Measurements from ENCODE around the gene FAT1. TPM values are rescaled to one million over a fixed set of nuclear protein-coding genes. Genes with fewer than 3 reads are reported as not detected.

Gene FAT1
- total and polyA plus RNA-seq, 2 donors (not counting 3 experiments of a cell fraction or from before 2014, with no cell fraction given): 9.2 to 9.8 TPM

DNA sequence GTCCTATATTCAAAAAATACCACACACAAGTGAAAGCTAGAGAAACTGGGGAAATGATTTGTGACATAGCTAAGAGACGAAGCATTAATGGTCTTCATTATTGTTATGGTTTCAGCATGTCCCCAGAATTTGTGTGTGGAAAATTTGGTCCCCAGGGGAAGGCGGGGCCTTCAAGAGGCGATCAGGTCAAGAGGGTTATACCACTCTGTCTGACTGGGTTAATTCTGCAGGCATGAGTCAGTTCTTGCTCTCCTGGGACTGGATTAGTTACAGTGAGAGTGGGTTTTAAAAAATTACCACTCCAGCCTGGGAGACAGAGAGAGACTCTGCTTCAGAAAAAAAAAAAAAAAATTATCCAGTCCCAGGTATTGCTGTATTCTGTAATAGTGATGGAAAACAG is 166.2 kb downstream of the FAT1 start:
- Histone ChIP-seq H3K4me1 (ENCODE audit: control insufficient read depth, extremely low read depth, insufficient read depth, low read length) (no peaks in the 10 kb centered on the region), H3K79me2 (ENCODE audit: control insufficient read depth, insufficient read depth, low read length) (no peaks in the 10 kb centered on the region), H3K36me3 (ENCODE audit: control insufficient read depth in 2 of 2, extremely low read depth in 1 of 2, insufficient read depth in 2 of 2, low read length in 2 of 2) (no peaks in the 10 kb centered on the region), H3K9ac (replicated peaks; ENCODE audit: extremely low read depth, insufficient read depth, low read length) (no peak overlapping the region), H3K4me2 (ENCODE audit: insufficient read depth, low read length) (no peak overlapping the region), H3K9me3 (replicated peaks; ENCODE audit: control insufficient read depth, insufficient read depth, low read length) (no peaks in the 10 kb centered on the region), H3K27me3 (ENCODE audit: control insufficient read depth in 2 of 2, insufficient read depth in 2 of 2, low read length in 2 of 2) (no peaks in the 10 kb centered on the region), H3K4me3 (replicated peaks in 1 of 3; ENCODE audit: insufficient read depth in 1 of 3, low read depth in 1 of 3, low read length in 3 of 3) (no peak overlapping the region), H3K9me1 (replicated peaks; ENCODE audit: control insufficient read depth, extremely low read depth, insufficient read depth, low read length) (no peaks in the 10 kb centered on the region), H4K20me1 (replicated peaks; ENCODE audit: control insufficient read depth, extremely low read depth, insufficient read depth, low read length) (no peaks in the 10 kb centered on the region), H2AFZ (ENCODE audit: low read depth, low read length) (no peak overlapping the region), H3K27ac (ENCODE audit: insufficient read depth, low read depth, low read length) (no peak overlapping the region)
- CTCF ChIA-PET: no interaction called here
- dilution Hi-C loops (cut with MboI; ENCODE audit: extremely low pct_ligation_motif_present, low sequenced_read_pairs): no loop called here
- intact Hi-C loops (cut with micrococcal nuclease): no loop called here
- TF ChIP-seq FOS (IDR thresholded peaks at IDR 0.05; ENCODE audit: borderline replicate concordance, insufficient read depth, low read length) (no peak), EZH2 (IDR thresholded peaks at IDR 0.05; ENCODE audit: borderline replicate concordance, low read depth, low read length, severe bottlenecking) (no peak), POLR2A (IDR thresholded peaks at IDR 0.05; ENCODE audit: low read depth, low read length) (no peak), JUN (IDR thresholded peaks at IDR 0.05; ENCODE audit: borderline replicate concordance, insufficient read depth, insufficient read length, low read depth) (no peak), MYC (IDR thresholded peaks at IDR 0.05; ENCODE audit: low read depth, low read length) (no peak), GATA2 (IDR thresholded peaks at IDR 0.05; ENCODE audit: insufficient read depth, insufficient read length, low read depth, low read length) (no peak)
- TF ChIP-seq, protein P1, sequence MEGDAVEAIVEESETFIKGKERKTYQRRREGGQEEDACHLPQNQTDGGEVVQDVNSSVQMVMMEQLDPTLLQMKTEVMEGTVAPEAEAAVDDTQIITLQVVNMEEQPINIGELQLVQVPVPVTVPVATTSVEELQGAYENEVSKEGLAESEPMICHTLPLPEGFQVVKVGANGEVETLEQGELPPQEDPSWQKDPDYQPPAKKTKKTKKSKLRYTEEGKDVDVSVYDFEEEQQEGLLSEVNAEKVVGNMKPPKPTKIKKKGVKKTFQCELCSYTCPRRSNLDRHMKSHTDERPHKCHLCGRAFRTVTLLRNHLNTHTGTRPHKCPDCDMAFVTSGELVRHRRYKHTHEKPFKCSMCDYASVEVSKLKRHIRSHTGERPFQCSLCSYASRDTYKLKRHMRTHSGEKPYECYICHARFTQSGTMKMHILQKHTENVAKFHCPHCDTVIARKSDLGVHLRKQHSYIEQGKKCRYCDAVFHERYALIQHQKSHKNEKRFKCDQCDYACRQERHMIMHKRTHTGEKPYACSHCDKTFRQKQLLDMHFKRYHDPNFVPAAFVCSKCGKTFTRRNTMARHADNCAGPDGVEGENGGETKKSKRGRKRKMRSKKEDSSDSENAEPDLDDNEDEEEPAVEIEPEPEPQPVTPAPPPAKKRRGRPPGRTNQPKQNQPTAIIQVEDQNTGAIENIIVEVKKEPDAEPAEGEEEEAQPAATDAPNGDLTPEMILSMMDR (IDR thresholded peaks at IDR 0.05; ENCODE audit: extremely low read depth in 1 of 2, insufficient read depth in 1 of 2, low read depth in 1 of 2, low read length in 2 of 2): no peak
- POLR2A ChIA-PET: no interaction called here
- no TSS peak for BruUV-seq (replicated peaks)
- no peak for FAIRE-seq
- DNase-seq (ENCODE audit: low read depth, low spot score): no peak

DNA sequence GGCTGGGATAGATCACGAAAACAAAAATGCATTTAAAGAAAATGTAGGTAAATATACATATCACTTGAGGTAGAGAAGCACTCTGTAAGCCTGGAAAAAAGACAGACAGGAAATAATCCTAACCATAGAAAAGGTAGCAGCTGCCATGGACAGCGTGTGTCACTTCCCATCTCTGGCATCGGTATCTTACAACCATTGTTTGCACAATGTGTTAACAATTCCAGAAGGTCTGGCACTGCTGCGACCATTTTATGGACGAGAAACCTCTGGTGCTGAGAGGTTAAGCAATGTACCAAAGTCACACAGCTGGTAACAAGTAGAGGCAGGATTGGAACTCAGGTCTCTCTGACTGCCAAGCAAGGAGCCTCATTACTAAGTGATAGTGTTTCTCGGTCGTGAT is 166.6 kb downstream of the FAT1 start:
- POLR2A ChIA-PET: no interaction called here
- FAIRE-seq: no peak

More for the DNA sequence above, 166.6 kb downstream of the FAT1 start:
- intact Hi-C loops (cut with micrococcal nuclease) (no loop called here), dilution Hi-C loops (cut with MboI; ENCODE audit: extremely low pct_ligation_motif_present, low sequenced_read_pairs) (no loop called here)
- no peaks in the 10 kb centered on the region for H3K36me3 ChIP-seq (ENCODE audit: control insufficient read depth in 2 of 2, extremely low read depth in 1 of 2, insufficient read depth in 2 of 2, low read length in 2 of 2)
- no peaks in the 10 kb centered on the region for H3K79me2 ChIP-seq (ENCODE audit: control insufficient read depth, insufficient read depth, low read length)
- no peak overlapping the region for H3K4me3 ChIP-seq (replicated peaks in 1 of 3; ENCODE audit: insufficient read depth in 1 of 3, low read depth in 1 of 3, low read length in 3 of 3)
- no peak overlapping the region for H2AFZ ChIP-seq (ENCODE audit: low read depth, low read length)
- no peaks in the 10 kb centered on the region for H4K20me1 ChIP-seq (replicated peaks; ENCODE audit: control insufficient read depth, extremely low read depth, insufficient read depth, low read length)
- CTCF ChIA-PET: no interaction called here
- H3K9me1 ChIP-seq (replicated peaks; ENCODE audit: control insufficient read depth, extremely low read depth, insufficient read depth, low read length): no peaks in the 10 kb centered on the region
- H3K4me1 ChIP-seq (ENCODE audit: control insufficient read depth, extremely low read depth, insufficient read depth, low read length): no peaks in the 10 kb centered on the region
- DNase-seq (ENCODE audit: low read depth, low spot score): no peak
- no peaks in the 10 kb centered on the region for H3K27me3 ChIP-seq (ENCODE audit: control insufficient read depth in 2 of 2, insufficient read depth in 2 of 2, low read length in 2 of 2)
- no TSS peak for BruUV-seq (replicated peaks)
- no peak overlapping the region for H3K9ac ChIP-seq (replicated peaks; ENCODE audit: extremely low read depth, insufficient read depth, low read length)
- no peak overlapping the region for H3K4me2 ChIP-seq (ENCODE audit: insufficient read depth, low read length)
- TF ChIP-seq POLR2A (IDR thresholded peaks at IDR 0.05; ENCODE audit: low read depth, low read length): no peak
- TF ChIP-seq, protein P2, sequence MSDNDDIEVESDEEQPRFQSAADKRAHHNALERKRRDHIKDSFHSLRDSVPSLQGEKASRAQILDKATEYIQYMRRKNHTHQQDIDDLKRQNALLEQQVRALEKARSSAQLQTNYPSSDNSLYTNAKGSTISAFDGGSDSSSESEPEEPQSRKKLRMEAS (IDR thresholded peaks at IDR 0.05; ENCODE audit: insufficient read depth, insufficient read length): no peak
- no peak for TF ChIP-seq POLR2AphosphoS5 (IDR thresholded peaks at IDR 0.05; ENCODE audit: insufficient read depth, low read depth, low read length)
- no peak for TF ChIP-seq JUN (IDR thresholded peaks at IDR 0.05; ENCODE audit: borderline replicate concordance, insufficient read depth, insufficient read length, low read depth)
- TF ChIP-seq FOS (IDR thresholded peaks at IDR 0.05; ENCODE audit: borderline replicate concordance, insufficient read depth, low read length): no peak
- TF ChIP-seq GATA2 (IDR thresholded peaks at IDR 0.05; ENCODE audit: insufficient read depth, insufficient read length, low read depth, low read length): no peak
- no peak for TF ChIP-seq EZH2 (IDR thresholded peaks at IDR 0.05; ENCODE audit: borderline replicate concordance, low read depth, low read length, severe bottlenecking)
- TF ChIP-seq, protein P1 (IDR thresholded peaks at IDR 0.05; ENCODE audit: extremely low read depth in 1 of 2, insufficient read depth in 1 of 2, low read depth in 1 of 2, low read length in 2 of 2): no peak
- TF ChIP-seq MYC (IDR thresholded peaks at IDR 0.05; ENCODE audit: low read depth, low read length): no peak
- H3K27ac ChIP-seq (ENCODE audit: insufficient read depth, low read depth, low read length): no peak overlapping the region
- H3K9me3 ChIP-seq (replicated peaks; ENCODE audit: control insufficient read depth, insufficient read depth, low read length): no peaks in the 10 kb centered on the region
